PC-9 (cell line): ENCODE data around the gene SKIL. TPM values are rescaled to one million over a fixed set of nuclear protein-coding genes. Genes with fewer than 3 reads are reported as not detected.

ENCODE experiments used
- BruUV-seq: library from RNA; stranded (reverse); fragments of 400-500 nt; replicated peaks from 2 replicates; lab custom pipeline; 2021; lab: Mats Ljungman, UMichigan
- CTCF ChIA-PET: fragments of 300-600 bp; sonication (Branson Sonifier 250); formaldehyde crosslinking; loops from one replicate; lab custom pipeline; 2022; ENCODE audit warnings: antibody characterized with exemption; lab: Charles Lee
- POLR2A ChIA-PET: fragments of 300-600 bp; sonication (Branson Sonifier 250); formaldehyde crosslinking; loops from one replicate; lab custom pipeline; 2022; ENCODE audit warnings: antibody characterized with exemption; ENCODE audit not compliant: unreplicated experiment; lab: Charles Lee
- DNase-seq, 2 experiments: peaks; one replicate each; pipeline versions ENCODE4 v3.0.0 to v3.0.0-alpha.2; 2015 to 2022; ENCODE audit warnings: mixed read lengths in 1 of 2
- H2AFZ ChIP-seq: fragments of 200-600 bp; sonication (generic); 2 replicates; pipeline ENCODE4 v1.8.1; 2017; ENCODE audit warnings: antibody characterized with exemption
- H3F3A ChIP-seq: fragments of 200-600 bp; sonication (generic); 2 replicates; pipeline ENCODE4 v1.8.1; 2017; ENCODE audit warnings: antibody characterized with exemption, mild to moderate bottlenecking, low read depth; ENCODE audit not compliant: insufficient read depth
- H3K27ac ChIP-seq: fragments of 200-600 bp; sonication (generic); 2 replicates; pipeline ENCODE4 v1.6.1; 2016; ENCODE audit warnings: mixed run types
- H3K27me3 ChIP-seq: fragments of 200-600 bp; sonication (generic); 2 replicates; pipeline ENCODE4 v1.6.1; 2016; ENCODE audit warnings: low read depth, mixed run types; ENCODE audit not compliant: insufficient read depth
- H3K36me3 ChIP-seq: fragments of 200-600 bp; sonication (generic); 2 replicates; pipeline ENCODE4 v1.6.1; 2016; ENCODE audit warnings: low read depth, mixed run types
- H3K4me1 ChIP-seq: fragments of 200-600 bp; sonication (generic); replicated peaks from 2 replicates; pipeline ENCODE4 v1.6.1; 2016; ENCODE audit warnings: mixed run types; ENCODE audit not compliant: insufficient read depth
- H3K4me2 ChIP-seq: fragments of 200-600 bp; sonication (generic); 2 replicates; pipeline ENCODE4 v1.6.1; 2017; ENCODE audit warnings: mixed run types
- H3K4me3 ChIP-seq: fragments of 200-600 bp; sonication (generic); 2 replicates; pipeline ENCODE4 v1.6.1; 2016; ENCODE audit warnings: mixed run types
- H3K79me2 ChIP-seq: fragments of 200-600 bp; sonication (generic); 2 replicates; pipeline ENCODE4 v1.6.1; 2017; ENCODE audit warnings: low read depth, mixed run types
- H3K9me2 ChIP-seq: fragments of 200-600 bp; sonication (generic); 2 replicates; pipeline ENCODE4 v1.8.1; 2017; ENCODE audit warnings: mild to moderate bottlenecking; ENCODE audit not compliant: insufficient read depth
- H3K9me3 ChIP-seq: fragments of 200-600 bp; sonication (generic); 2 replicates; pipeline ENCODE4 v1.8.1; 2016; ENCODE audit warnings: low read depth; ENCODE audit not compliant: insufficient read depth
- H4K20me1 ChIP-seq: fragments of 200-600 bp; sonication (generic); 2 replicates; pipeline ENCODE4 v1.8.1; 2017; ENCODE audit not compliant: insufficient read depth
- EZH2 ChIP-seq: fragments of 200-600 bp; sonication (generic); IDR thresholded peaks from 2 replicates; pipeline ENCODE4 v1.8.0; 2017; ENCODE audit warnings: antibody characterized with exemption, low read depth
- intact Hi-C: fragments of 100-400 bp; cut with micrococcal nuclease; formaldehyde crosslinking; loops from one replicate; pipeline ENCODE4 v1.10.0; 2022; ENCODE audit not compliant: unreplicated experiment
- total RNA-seq: library from RNA; stranded (reverse); gene quantifications from 2 replicates; pipeline ENCODE4 v1.2.3, GENCODE V29; 2021
- TF ChIP-seq, protein P1 (sequence below): fragments of 200-600 bp; sonication (generic); conservative IDR thresholded peaks from 2 replicates; pipeline ENCODE4 v1.6.1; 2017; ENCODE audit warnings: mixed run types, antibody characterized with exemption, mild to moderate bottlenecking, moderate library complexity

The SKIL gene
- total RNA-seq, 1 experiment from 2014 or later: 138 TPM

DNA sequence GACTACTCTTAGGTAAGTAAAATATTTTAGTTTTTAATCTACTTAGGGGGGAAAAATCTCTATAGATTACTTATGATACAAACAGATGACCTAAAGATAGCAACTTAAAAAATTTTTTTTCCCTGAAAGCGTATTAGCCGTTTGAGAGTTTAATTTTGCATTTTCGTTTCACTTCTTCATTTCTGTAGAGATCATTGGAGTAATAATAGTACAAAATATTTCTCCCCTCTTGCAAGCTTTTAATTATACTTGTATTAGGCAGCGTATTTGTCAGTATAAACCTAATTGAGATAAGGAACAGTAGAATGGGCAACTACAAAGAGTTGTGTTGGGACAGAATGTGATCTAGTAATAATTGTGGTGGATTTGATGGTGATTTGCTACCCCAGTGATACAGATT is 10.3 kb downstream of the SKIL start:
- no peak overlapping the region for H3K27ac ChIP-seq
- ChIA-PET POLR2A (no interaction called here), CTCF (no interaction called here)
- no TSS peak for BruUV-seq
- peaks cover 39% of the 10 kb centered on the region for H3F3A ChIP-seq
- no peak overlapping the region for H3K4me3 ChIP-seq
- H4K20me1 ChIP-seq: peaks cover 74% of the 10 kb centered on the region
- 0 out of 2 replicates have a peak overlapping the region, but pooled peaks have one; percentile 11 for H3K4me2 ChIP-seq
- peaks cover 38% of the 10 kb centered on the region for H3K4me1 ChIP-seq
- H3K27me3 ChIP-seq: no peaks in the 10 kb centered on the region
- intact Hi-C loops: loop anchor here (2.0 kb wide), 1 partner anchor 57 kb away; no protein-coding TSS in a partner anchor
- no peak overlapping the region for H2AFZ ChIP-seq
- H3K9me3 ChIP-seq: no peaks in the 10 kb centered on the region
- H3K79me2 ChIP-seq: peaks cover 97% of the 10 kb centered on the region
- peaks cover 59% of the 10 kb centered on the region for H3K36me3 ChIP-seq
- H3K9me2 ChIP-seq: no peaks in the 10 kb centered on the region
- TF ChIP-seq, protein P1, sequence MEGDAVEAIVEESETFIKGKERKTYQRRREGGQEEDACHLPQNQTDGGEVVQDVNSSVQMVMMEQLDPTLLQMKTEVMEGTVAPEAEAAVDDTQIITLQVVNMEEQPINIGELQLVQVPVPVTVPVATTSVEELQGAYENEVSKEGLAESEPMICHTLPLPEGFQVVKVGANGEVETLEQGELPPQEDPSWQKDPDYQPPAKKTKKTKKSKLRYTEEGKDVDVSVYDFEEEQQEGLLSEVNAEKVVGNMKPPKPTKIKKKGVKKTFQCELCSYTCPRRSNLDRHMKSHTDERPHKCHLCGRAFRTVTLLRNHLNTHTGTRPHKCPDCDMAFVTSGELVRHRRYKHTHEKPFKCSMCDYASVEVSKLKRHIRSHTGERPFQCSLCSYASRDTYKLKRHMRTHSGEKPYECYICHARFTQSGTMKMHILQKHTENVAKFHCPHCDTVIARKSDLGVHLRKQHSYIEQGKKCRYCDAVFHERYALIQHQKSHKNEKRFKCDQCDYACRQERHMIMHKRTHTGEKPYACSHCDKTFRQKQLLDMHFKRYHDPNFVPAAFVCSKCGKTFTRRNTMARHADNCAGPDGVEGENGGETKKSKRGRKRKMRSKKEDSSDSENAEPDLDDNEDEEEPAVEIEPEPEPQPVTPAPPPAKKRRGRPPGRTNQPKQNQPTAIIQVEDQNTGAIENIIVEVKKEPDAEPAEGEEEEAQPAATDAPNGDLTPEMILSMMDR: no peak
- no peak for TF ChIP-seq EZH2
- no peak for DNase-seq

DNA sequence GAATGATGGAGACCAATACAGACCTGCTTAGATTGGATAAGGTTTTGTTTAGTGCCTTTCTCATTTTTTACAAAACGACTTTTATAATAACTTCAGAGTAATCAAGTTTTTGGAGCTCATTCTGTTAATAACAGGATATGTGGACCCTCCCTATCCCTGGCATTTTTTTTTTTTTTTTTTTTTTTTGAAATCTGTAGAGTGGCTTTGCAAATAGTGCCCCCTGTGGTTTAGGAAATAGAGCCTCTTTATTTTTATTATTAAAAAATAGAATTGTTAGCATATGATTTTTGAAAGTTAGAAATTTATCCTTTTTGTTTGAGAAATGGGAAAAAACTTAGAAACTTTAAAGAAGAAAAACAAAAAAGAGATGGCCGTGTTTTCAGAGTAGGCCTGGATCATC is 11.4 kb downstream of the SKIL start:
- CTCF ChIA-PET: interaction anchor here (0.5 to 0.6 kb wide), 3 partner anchors 13 to 167 kb away, joined by 3 to 14 read pairs (median 3); no protein-coding TSS in a partner anchor

DNA sequence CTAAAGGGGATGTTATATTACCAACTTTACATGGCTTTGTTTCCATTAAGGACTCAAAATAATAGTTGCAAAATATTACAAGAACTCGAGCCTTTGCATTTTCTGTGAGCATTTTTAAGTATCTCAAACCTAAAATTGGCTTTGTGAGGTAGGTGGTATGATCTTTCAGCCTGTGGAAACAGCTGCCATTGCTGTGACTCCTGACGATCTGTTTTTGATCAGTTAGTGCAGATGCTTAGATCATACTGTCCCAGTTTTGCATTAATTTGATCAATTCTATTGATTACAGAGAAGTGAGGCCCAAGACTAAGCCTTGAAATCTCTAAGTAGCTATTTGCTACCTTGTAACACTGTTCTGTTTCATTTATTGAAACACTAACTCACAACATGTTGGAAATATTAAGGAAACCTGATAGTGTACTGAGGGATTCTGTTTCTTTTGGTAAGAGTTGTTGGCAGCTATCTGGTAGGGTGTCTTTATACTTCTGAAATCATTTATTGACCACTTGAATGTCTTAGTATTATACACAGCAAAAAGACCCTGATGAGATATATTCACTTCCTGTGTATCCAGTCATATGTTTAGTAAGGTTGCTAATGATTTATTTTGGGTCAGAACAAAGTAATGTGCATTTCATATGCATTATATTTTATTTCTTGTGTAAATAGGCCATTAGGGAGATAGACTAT is 14.8 kb downstream of the SKIL start:
- ChIA-PET POLR2A (interaction anchor here (0.7 kb wide), 1 partner anchor 52 kb away, joined by 3 read pairs; no protein-coding TSS in a partner anchor), CTCF (interaction anchor here (0.6 kb wide), 1 partner anchor 13 kb away, joined by 8 read pairs; no protein-coding TSS in a partner anchor)
- Histone ChIP-seq H3K9me2 (no peaks in the 10 kb centered on the region), H3K4me3 (no peak overlapping the region), H3K36me3 (peaks cover 62% of the 10 kb centered on the region), H2AFZ (no peak overlapping the region), H3K27me3 (no peaks in the 10 kb centered on the region), H3K4me1 (peaks cover 13% of the 10 kb centered on the region; the same call in 1 of the 2 replicates), H3K4me2 (no peak overlapping the region), H3K27ac (0 out of 2 replicates have a peak overlapping the region, but pooled peaks have one; percentile 7), H4K20me1 (peaks cover 77% of the 10 kb centered on the region), H3K9me3 (no peaks in the 10 kb centered on the region), H3K79me2 (peaks cover 94% of the 10 kb centered on the region), H3F3A (peaks cover 57% of the 10 kb centered on the region)
- DNase-seq: no peak
- BruUV-seq: no TSS peak
- intact Hi-C loops: loop anchor here (5.0 kb wide), 1 partner anchor 80 kb away; no protein-coding TSS in a partner anchor
- TF ChIP-seq, protein P1: no peak
- TF ChIP-seq EZH2: no peak

More for the DNA sequence above, 11.4 kb downstream of the SKIL start:
- Histone ChIP-seq H3F3A (peaks cover 48% of the 10 kb centered on the region), H3K9me2 (no peaks in the 10 kb centered on the region), H2AFZ (no peak overlapping the region), H3K27me3 (no peaks in the 10 kb centered on the region), H3K4me3 (no peak overlapping the region), H3K9me3 (no peaks in the 10 kb centered on the region), H3K36me3 (peaks cover 56% of the 10 kb centered on the region), H3K79me2 (peaks cover 97% of the 10 kb centered on the region), H3K4me2 (no peak overlapping the region), H3K27ac (no peak overlapping the region), H3K4me1 (peaks cover 27% of the 10 kb centered on the region), H4K20me1 (peaks cover 72% of the 10 kb centered on the region)
- no peak for TF ChIP-seq EZH2
- TF ChIP-seq, protein P1: peak; percentile 71; the same call in 1 of the 2 replicates
- no peak for DNase-seq
- intact Hi-C loops: loop anchor here (2.0 kb wide), 1 partner anchor 58 kb away; no protein-coding TSS in a partner anchor
- POLR2A ChIA-PET: no interaction called here
- no TSS peak for BruUV-seq
